HG03354 (cell line): ENCODE results near the gene PTP4A2.
"Not testable (repeated sequence)": the region's sequence is repeated elsewhere in the genome, so short reads cannot be mapped to it uniquely, and the experiment has no call there.

Experiments
- ATAC-seq: cut with Tn5 transposase; IDR thresholded peaks from one replicate; pipeline ENCODE4 v1.9.1; 2021; ENCODE audit warnings: mild to moderate bottlenecking; ENCODE audit not compliant: unreplicated experiment, poor library complexity, severe bottlenecking

Gene PTP4A2

DNA sequence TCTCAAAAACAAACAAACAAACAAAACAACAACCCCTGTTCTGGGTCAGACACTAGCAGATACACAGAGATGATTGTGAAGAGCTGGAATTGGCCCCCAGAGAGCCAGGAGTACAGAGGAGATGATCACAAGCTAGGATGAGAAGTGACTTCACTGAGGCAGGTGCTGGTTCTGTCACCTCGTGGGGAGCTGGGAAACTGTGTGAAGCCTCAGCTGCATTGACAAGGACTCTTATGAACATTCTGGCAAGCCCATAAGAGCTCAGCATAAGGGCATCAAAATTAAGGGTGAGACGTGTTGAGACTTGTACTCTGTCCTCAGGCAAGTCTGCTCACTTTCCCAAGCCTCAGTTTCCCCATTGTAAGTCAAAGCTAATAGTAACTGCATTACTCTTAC, 14.7 kb upstream of the PTP4A2 start:
- ATAC-seq = no peak

DNA sequence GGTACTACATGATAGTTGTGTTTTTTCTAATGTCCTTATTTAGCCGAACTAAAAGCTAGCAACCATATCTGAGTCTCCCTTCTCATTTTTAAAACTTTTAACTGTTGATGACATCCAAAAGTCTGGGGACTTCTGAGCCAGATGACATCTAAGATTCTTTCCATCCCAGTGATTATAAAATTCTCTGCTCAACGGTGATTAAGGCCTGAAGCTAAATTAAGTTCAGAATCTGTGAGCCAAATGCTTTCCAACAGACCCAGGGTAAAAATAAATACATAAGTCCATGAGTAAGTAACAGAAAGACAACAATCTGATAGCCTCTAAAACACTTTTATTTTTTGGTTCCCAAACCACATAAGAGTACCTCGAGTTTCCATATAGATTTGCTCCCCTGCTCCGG, 13.1 kb upstream of the PTP4A2 start:
- ATAC-seq = no peak

DNA sequence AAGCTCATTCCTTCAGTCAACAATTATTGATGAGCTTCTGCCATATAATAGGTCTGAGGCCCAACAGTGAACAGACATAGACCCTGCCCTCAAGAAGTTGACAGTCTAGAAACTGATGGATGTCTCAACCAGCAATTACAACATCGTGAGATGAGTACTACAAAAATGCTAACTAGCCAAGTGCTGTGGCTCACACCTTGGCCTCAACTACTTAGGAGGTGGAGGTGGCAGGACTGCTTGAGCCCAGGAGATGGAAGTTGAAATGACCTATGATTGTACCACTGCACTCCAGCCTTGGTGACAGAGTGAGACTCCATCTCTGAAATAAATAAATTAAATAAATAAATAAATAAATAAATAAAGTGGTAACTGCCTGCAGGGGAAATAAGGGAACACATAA, 11.7 kb upstream of the PTP4A2 start:
- ATAC-seq = no peak

DNA sequence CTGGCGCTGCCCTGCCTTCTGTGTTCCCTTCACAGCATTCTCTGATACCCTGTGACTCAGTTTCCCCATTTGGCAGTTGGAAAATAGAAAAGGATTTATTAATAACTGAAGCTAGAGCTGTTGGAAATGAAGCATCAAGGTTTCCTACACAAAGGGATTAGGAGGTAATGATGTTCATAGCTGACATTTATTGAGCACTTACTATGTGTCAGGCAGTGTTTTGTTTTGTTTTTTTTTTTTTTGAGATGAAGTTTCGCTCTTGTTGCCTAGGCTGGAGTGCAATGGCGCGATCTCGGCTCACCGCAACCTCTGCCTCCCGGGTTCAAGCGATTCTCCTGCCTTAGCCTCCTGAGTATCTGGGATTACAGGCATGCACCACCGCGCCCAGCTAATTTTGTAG, 7.5 kb upstream of the PTP4A2 start:
- ATAC-seq = not testable (repeated sequence)

DNA sequence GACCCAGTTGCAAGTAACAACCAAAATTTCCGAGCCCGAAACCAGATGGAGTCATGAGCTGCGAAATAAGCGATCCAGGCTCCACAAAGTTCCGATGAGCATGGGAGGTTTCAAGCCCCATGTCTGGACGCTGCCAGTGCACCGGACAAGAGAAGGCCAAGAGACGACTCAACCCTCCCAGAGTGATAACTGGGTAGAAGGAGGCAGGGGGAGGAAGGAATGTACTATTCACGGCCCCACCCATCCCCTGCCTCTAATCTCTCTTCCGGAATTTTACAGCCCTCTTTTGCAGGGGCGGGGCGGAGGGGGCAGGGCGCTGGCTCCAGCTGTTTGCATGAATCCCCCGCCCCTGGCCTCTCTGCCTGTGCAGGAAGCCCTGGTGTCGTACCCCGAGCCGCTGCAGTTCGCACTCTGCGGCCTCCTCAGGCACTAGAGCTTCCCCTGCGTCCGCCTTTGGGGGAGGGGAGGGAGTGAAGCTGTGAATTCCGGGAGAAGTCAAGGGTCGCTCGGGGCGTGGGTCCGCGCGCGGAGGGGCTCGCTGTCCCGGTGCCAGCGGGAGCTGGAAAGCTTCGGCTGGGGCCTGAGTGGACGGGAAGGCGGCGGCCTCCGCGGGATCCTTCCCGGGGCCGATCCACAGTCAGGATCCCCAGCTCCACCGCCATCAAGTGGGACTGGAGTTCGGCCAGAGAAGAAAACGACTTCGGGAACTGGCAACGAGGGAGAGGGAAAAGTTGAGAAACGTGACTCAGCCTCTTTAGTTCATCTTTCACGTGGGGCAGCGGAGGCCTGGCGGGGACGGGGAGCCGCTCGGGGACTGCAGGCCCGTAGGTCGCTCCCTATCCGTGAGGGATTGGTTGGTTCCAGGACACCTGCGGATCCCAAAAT, 6.3 kb upstream of the PTP4A2 start:
- ATAC-seq = peak; percentile 74

DNA sequence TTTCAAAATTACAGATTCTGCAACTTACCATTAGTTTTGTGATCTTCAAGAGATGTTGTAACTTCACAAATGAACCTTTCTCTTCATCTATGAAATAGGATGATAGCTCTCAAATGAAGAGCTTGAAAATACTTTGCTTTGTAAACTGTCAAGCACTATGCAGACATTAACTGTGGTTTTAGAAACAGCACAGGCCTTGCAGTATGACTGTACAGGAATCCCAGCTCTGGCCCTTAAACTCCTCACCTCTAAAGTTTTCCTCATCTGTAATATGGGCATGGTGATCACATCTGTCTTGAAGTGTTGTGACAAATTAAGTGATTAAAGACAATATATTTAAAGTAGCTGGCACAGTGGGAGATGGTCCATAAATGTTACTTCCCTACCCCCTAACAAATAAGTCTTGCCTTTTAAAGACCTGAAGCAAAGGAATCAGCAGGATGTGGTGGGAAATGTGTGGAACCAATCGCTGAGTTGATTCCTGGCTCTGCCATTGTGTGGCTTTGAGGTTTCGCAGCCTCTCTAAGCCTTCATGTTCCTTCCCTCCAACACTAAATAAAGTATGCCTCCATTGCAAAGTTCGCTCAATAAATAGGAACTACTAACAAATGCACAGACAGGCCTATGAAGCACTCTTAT, 5.5 kb upstream of the PTP4A2 start:
- no peak for ATAC-seq

DNA sequence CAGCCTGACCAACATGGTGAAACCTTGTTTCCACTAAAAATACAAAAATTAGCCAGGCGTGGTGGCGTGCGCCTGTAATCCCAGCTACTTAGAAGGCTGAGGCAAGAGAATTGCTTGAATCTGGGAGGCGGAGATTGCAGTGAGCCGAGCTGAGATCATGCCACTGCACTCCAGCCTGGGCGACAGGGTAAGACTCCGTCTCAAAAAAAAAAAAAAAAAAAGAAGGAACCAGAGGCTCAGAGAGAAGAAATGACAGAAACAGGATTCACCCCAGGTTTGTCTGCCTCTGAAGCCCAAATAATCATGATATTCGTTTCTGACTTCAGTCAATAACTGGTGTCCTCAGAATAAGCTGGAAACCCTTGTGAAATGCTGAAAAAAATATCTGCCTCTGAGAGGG, 3.9 kb upstream of the PTP4A2 start:
- not testable (repeated sequence) for ATAC-seq

DNA sequence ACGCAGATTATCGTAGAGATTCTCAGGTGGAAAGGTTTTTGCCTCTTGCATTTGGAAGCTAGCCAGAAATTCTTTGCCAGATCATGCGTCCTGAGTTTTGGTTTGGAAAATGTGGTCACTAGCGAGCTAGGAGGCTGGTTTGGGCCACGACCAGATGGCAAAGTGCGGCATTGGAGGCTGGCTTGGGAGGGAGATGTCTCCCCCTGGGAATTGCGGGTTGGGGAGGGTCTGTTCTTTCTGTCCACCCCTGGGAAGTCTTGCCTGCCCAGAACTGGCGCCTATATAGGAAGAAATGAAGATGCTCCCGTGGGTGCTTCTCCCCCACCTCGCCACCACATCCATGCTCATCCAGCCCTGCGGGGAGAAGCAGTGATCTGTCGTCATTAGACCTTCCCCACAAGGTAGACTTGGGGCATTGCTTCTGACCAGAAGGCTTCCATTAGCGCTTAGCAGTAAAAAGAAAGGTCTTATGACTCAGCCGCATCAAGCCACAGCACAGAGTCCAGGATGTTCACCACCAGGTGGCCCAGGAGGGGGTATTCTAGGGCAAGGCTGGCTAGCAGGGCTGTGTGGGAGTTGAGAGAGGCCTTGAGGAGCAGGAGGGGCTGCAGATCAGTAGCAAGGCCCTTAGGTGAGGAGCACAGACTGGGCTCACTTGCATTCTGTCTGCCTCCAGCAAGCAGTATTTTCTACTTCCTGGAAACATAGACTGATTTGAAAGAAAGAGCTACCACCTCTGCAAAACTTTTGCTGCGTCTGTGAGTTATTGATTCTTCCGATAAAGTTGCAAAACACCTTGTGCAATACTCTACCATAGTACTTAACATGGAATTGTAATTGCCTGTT, 1.5 kb upstream of the PTP4A2 start:
- no peak for ATAC-seq

DNA sequence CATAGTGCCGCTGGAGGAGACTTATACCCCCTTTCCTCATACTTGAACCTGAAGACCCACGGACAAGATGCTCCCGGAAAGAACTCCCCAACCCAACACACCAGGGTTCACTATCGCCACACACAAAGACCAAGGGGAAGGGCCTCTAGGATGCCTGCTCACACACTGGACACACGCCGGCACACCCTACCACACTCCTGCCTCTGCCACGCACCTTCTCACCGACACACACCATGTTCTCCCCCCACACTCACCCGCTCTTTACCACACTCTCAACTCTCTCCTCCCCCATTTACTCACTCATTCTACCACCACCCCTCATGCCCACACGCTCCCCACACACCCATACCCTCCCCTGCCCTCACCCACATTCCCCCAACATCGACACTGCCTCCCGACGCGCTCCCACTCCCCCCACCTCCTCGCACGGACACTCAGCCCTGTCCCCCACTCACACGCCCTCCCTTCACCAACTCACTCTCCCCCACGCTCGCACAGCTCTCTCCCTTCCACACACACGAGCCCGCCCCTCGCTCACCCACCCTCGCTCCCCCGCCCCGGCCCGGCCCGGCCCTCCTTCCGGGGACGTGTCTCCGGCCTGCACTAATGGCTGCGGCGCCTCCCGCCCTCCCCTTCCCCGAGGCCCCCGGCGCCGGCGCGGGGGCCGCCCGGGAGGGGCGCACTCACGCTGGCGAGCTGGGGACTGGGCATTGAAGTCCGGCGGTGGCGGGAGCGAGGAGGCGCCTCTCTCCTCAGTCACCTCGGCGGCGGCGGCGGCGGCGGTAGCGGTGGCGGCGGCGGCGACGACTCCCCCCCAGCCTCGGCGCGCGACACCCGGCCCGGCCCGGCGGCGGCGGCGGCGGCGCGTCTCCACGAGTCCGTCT, 626 bp downstream of the PTP4A2 start:
- peak; percentile 34 for ATAC-seq

DNA sequence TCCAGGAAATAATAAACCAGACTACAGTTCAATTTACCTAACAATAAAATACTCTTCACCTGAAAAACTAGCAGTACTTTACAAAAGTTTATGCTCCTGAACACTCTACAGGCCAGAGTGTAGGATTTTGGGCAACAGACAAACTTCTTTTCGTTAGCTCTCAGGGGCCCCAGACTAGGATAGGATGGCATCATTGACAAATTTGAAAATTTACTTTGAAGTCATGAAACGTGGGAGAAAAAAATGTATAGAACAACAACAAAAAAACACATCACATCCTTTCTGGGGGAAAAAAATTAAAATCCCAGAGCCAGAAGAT, 1.2 kb downstream of the PTP4A2 start:
- ATAC-seq = no peak

DNA sequence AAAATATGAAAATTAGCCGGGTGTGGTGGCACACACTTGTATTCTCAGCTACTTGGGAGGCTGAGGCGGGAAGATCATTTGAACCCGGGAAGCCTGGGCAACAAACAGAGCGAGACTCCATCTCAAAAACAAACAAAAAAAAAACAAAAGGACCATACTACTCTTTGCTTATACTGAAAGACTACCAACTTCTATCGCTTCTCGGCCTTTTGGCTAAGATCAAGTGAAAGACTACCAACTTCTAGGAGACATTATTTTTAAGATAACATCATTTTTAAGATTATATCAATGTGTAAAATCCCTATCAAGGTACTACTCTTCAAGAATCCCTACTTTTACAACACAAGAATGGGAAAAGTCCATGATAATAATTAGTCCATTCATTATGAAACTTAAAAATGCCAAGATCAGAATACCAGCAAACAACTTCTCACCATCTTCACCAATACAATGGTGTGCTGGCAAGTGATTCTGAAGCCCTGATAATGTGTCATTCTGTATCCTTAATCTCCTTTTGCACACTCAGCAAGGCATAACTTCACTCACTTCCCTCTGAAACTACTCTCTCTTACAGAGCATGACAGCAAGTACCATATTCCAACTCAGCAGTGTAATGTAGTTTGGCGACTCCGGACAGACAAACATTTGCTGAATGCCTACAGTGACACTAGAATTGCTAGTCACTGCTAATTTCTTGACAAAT, 1.7 kb downstream of the PTP4A2 start:
- ATAC-seq = no peak

DNA sequence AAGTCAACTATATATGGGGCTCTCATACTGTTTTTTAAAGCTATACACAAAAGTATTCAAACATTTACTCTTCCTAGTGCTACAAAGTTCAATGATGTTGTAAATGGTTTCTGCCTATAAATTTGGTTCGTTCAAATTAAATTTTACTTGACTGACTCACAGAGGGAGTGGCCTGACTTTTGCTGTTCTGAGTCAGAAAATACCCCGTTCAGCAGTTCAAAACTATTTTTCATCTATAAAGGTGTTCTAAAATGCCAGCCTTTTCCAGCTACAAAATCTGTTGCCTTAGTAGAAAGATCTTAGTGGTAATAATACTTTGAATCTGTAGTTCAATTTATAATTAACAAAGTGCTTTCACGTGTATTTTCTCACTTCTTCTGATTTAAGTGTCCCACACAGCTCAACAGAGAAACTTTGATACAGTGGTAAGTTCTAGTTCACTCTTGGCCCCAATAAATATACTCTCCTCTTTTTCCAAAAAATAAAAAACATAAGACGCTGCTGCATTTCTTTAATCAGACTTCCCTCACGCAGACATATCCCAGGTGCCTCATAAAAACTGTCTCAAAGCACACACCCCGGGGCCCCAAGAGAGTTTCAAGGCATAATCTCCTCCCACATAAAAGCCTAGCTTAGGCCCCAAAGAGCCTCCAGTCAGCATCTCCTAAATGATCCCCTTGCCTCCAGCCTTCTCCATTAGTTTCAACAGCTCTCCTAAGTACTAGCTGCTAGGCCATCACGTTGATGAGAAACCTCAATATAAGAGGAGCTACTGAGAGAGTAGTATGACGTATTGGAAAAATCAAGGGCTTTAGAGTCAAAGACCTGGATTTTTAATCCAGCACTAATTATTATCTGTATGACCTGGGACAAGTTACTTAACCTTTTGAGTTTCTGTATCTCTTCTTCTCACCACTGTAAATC, 3.2 kb downstream of the PTP4A2 start:
- no peak for ATAC-seq

DNA sequence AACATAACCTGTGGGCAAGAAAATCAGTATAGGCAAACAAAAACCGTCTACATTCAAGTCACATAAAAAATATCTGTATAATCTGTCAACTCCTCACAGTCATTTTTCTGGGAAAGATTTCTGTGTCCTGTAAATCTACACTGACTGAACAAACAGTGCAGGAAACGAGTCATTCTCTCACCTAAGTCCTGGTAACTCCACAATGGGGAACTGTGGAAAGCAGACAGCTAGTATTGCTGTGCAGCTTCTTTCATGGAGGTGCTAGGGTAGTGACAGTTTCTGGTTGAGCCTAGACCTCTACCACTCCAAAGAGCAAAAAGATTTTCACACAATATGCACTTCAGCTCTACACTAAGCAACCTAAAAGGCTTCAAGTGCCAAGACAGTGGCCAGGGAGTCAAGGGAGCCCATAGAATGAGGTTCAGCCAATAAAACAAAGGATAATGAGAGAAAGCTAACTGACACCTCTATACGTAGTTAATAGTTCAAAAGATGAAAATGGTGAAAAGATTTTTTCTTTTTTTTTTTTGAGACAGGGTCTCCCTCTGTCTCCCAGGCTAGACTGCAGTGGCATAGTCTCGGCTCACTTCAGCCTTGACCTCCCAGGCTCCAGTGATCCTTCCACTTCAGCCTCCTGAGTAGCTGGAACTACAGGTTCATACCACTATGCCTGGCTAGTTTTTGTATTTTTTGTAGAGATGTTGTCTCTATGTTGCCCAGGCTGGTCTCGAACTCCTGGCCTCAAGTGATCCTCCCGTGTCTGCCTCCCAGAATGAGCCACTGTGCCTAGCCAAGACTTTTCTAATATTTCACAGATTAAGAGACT, 5.5 kb downstream of the PTP4A2 start:
- no peak for ATAC-seq

DNA sequence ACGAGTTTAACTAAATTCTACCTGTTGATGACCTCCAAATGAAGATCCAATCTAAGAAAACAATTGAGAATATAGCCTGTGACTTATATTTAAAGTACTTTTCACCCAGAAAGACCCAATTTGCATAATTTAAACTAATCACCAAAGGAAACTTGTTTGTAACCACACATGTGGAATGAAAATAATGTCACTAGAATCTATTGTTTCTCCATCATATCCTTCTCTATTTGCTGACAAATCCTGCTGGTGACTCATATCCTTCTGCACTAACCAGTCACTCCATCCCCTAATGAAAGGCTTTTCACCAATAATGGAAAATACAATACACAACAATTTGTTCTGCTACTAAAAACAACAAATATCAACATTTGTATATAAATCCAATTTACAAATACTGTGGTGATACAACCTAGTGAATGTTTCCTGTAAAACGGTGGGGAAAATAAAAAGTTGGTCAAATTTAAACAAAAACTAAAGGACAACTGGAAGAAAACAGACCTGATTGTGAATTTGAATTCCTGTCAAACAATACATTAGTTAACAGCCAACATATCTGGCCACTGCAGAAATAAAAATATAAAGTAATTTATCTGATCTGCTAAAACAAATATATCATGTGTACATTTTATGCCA, 6.5 kb downstream of the PTP4A2 start:
- no peak for ATAC-seq

DNA sequence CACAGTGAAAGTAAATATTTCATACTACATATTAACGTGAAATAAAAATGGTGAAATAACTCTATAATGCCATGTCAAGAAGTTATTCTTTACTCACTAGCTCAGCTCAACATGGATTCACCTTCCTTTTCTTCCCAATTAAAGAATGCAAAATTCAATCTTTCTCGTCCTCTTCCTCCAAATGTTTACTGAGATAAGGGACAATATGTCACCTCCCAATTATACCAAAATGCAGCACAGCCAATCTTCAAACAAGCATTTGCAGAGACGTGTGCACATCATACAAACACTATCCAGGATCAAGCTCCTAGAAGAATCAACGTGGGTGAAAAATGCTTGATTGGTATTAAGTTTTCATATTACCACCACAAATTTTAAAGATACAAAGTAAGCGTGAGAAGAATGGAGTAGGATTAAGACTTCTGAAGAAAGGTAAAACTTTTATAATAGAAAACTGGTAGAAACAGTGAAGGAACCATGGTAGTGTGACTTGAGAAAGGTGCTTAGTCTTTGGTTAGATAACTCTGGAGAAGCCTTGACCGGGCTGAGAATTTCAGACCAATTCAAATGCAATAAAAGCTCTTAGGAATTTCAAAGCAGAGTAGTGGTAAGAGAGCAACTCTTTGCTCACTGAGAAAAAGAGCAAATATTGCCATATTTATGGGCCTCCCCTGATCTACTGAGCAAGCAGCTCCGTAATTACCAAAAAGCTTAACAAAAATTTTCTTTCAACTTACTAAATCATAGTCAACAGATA, 7.2 kb downstream of the PTP4A2 start:
- no peak for ATAC-seq

DNA sequence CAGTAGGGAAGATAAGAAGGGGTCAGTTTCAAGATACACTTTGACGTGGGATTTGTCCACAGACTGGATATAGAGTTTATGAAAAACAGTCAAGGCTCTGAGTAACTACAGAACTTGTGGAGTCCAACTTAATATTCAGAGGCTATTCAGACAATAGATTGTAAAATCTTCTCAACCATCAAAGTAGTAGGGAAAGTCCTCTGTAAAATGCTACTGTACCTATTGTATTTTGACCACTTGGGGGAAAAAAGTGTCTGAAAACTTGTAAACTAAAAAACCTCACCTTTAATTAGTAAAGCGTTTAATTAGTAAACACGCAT, 10.5 kb downstream of the PTP4A2 start:
- ATAC-seq = no peak
